Hepatocyte (in vitro differentiated cells): ENCODE results near the gene MAP1A.

Source experiments
- CTCF ChIP-seq: fragments of 200-600 bp; sonication (generic); IDR thresholded peaks from 2 replicates; pipeline ENCODE4 v1.5.1; 2016; ENCODE audit warnings: antibody characterized with exemption, mild to moderate bottlenecking; ENCODE audit not compliant: poor library complexity
- EZH2 ChIP-seq: fragments of 200-600 bp; sonication (generic); IDR thresholded peaks from 2 replicates; pipeline ENCODE4 v1.6.1; 2016; ENCODE audit warnings: antibody characterized with exemption, mild to moderate bottlenecking, borderline replicate concordance

- TF ChIP-seq CTCF (no peak), EZH2 (no peak)
Observed at GRCh38 chr15:43527802-43528541, 10.6 kb downstream of the MAP1A start.
